ENCODE results near the gene MARCHF10.

- TF ChIP-seq CTCF (IDR thresholded peaks at IDR 0.05) = no peak
- TF ChIP-seq POLR2A (IDR thresholded peaks at IDR 0.05) = no peak
Measured at GRCh38 chr17:62660629-62661118, 147.4 kb downstream of the MARCHF10 start.
